Lung (tissue), 12 donors: ENCODE measurements around the gene DTD2. TPM values are rescaled to one million over a fixed set of nuclear protein-coding genes. Genes with fewer than 3 reads are reported as not detected.

Experiments
- ATAC-seq: fragments of 200-7000 bp; cut with Tn5 transposase; one replicate; pipeline ENCODE4 v1.9.1; 2020; ENCODE audit warnings: moderate number of reproducible peaks; ENCODE audit not compliant: insufficient read depth, low FRiP score
- DNase-seq, 3 donors: peaks; one replicate each; pipeline ENCODE4 v3.0.0-alpha.2; 2013 to 2017
- H3K27ac ChIP-seq, 2 donors: one replicate each; pipeline ENCODE4 v1.5.1; 2013; ENCODE audit warnings: mild to moderate bottlenecking in 2 of 2, moderate library complexity in 2 of 2, control low read depth in 1 of 2, inconsistent platforms in 1 of 2, low read depth in 1 of 2, low read length in 1 of 2
- H3K27me3 ChIP-seq, 3 donors: one replicate each; pipeline ENCODE4 v1.5.1; 2013; ENCODE audit warnings: low read length in 2 of 3; ENCODE audit not compliant: control insufficient read depth in 3 of 3, insufficient read depth in 3 of 3
- H3K36me3 ChIP-seq, 4 donors: one replicate each; pipeline ENCODE4 v1.5.1; 2013; ENCODE audit warnings: low read length in 4 of 4, mild to moderate bottlenecking in 1 of 4, moderate library complexity in 1 of 4; ENCODE audit not compliant: control insufficient read depth in 4 of 4, insufficient read depth in 4 of 4
- H3K4me1 ChIP-seq, 5 donors: one replicate each; pipeline ENCODE4 v1.5.1; 2013; ENCODE audit warnings: low read length in 5 of 5, mild to moderate bottlenecking in 2 of 5, moderate library complexity in 1 of 5; ENCODE audit not compliant: control insufficient read depth in 5 of 5, insufficient read depth in 5 of 5
- H3K4me3 ChIP-seq: one replicate; pipeline ENCODE4 v1.5.1; 2013; ENCODE audit warnings: mild to moderate bottlenecking, control low read depth, moderate library complexity
- H3K9ac ChIP-seq, 2 donors: one replicate each; pipeline ENCODE4 v1.5.1; 2013; ENCODE audit warnings: low read length in 2 of 2, control low read depth in 1 of 2; ENCODE audit not compliant: insufficient read depth in 1 of 2
- H3K9me3 ChIP-seq, 4 donors: one replicate each; pipeline ENCODE4 v1.5.1; 2013; ENCODE audit warnings: low read length in 3 of 4, mild to moderate bottlenecking in 1 of 4, moderate library complexity in 1 of 4; ENCODE audit not compliant: control insufficient read depth in 4 of 4, insufficient read depth in 3 of 4
- WGBS, 2 donors: extraction: QIAGEN DNeasy Blood & Tissue Kit; methylation state at CpG; one replicate each; pipeline ENCODE4 v1.1.7; 2013; 5-methylcytosine and 5-hydroxymethylcytosine counted together
- polyA plus RNA-seq, 2 donors: library from polyadenylated mRNA; stranded (reverse); fragments of 200-250 nt; gene quantifications; one replicate each; pipeline ENCODE4 v1.2.1, GENCODE V29; 2013
- total RNA-seq, 2 donors: library from RNA; depleted of rRNA in 1 of 2; stranded (reverse); fragments of >200 nt in 1 of 2; gene quantifications; one replicate each; pipeline ENCODE4 v1.2.1, GENCODE V29; 2014 to 2021
- TF ChIP-seq, protein P1 (sequence below): IDR thresholded peaks from 2 replicates; pipeline ENCODE4 v1.5.1; 2012; ENCODE audit warnings: mild to moderate bottlenecking; ENCODE audit errors: control extremely low read depth, extremely low read depth
- donor health status: control.
- donor health status: control.
- donor health status: Bipolar disorder and iron deficiency.
- donor health status: healthy.
- donor health status: DM: yes; HTN: yes; CAD: no.

DTD2 gene
- total and polyA plus RNA-seq, 4 donors: 10.4 to 33.3 (median 17.3) TPM

DNA sequence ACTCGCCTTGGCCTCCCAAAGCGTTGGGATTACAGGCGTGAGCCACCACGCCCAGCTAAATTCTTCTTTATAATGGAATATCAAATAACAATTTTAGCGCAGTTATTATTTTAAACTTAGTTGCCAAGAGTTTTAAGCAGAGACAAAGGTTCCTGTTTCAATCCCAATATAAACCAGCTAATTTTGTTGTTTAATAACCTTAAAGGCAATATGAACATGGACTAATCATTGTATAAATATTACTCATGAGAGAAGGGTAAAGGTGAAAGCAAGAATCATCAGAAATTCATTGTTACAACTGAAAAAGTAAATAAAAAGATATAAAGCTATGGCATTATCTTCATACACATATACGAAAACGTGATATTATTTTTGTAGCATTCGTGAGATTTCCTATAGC, 8.2 kb downstream of the DTD2 start:
- ATAC-seq (no peak), DNase-seq (no peak)
- H3K9me3 ChIP-seq: no peaks in the 10 kb centered on the region
- peaks cover 3 to 24% (median 10%) of the 10 kb centered on the region in 4 donors for H3K36me3 ChIP-seq
- H3K4me1 ChIP-seq: peaks cover 0 to 6% (median 0%) of the 10 kb centered on the region in 5 donors
- TF ChIP-seq, protein P1, sequence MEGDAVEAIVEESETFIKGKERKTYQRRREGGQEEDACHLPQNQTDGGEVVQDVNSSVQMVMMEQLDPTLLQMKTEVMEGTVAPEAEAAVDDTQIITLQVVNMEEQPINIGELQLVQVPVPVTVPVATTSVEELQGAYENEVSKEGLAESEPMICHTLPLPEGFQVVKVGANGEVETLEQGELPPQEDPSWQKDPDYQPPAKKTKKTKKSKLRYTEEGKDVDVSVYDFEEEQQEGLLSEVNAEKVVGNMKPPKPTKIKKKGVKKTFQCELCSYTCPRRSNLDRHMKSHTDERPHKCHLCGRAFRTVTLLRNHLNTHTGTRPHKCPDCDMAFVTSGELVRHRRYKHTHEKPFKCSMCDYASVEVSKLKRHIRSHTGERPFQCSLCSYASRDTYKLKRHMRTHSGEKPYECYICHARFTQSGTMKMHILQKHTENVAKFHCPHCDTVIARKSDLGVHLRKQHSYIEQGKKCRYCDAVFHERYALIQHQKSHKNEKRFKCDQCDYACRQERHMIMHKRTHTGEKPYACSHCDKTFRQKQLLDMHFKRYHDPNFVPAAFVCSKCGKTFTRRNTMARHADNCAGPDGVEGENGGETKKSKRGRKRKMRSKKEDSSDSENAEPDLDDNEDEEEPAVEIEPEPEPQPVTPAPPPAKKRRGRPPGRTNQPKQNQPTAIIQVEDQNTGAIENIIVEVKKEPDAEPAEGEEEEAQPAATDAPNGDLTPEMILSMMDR: no peak
- H3K27me3 ChIP-seq: no peaks in the 10 kb centered on the region
- no peak overlapping the region for H3K9ac ChIP-seq
- WGBS, 2 donors: 74 to 77% methylated on average over 8 of the region's 8 CpGs
- no peak overlapping the region for H3K4me3 ChIP-seq
- no peak overlapping the region for H3K27ac ChIP-seq

DNA sequence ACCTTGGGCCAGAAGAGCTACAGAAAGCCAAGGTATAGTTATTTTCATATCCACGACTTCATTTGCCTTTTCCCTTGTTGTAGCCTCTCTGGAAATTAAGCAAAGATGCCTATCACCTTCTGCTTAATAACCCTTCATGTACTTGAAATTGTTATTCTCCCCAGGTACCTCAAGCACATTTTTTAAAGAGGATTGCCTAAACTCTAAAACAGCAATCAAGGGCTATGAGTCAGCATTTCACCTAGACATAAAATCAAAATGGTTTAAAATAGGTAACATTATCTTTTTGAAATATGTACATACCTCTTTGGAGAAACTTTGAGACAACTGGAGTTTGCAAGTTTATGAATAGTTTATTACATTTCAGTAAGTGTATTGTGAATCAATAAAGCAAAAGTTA, 11.6 kb downstream of the DTD2 start:
- TF ChIP-seq, protein P1: no peak
- Histone ChIP-seq H3K36me3 (peaks cover 0 to 10% (median 5%) of the 10 kb centered on the region in 4 donors), H3K4me1 (peaks cover 0 to 5% (median 1%) of the 10 kb centered on the region in 5 donors), H3K9me3 (no peaks in the 10 kb centered on the region), H3K27ac (no peak overlapping the region), H3K27me3 (no peaks in the 10 kb centered on the region), H3K4me3 (no peak overlapping the region), H3K9ac (no peak overlapping the region)
- ATAC-seq: no peak
- peak in 1 of 3 donors; percentile 8 for DNase-seq
- WGBS, 2 donors: 67 to 78% methylated on average over 1 of the region's 1 CpG

DNA sequence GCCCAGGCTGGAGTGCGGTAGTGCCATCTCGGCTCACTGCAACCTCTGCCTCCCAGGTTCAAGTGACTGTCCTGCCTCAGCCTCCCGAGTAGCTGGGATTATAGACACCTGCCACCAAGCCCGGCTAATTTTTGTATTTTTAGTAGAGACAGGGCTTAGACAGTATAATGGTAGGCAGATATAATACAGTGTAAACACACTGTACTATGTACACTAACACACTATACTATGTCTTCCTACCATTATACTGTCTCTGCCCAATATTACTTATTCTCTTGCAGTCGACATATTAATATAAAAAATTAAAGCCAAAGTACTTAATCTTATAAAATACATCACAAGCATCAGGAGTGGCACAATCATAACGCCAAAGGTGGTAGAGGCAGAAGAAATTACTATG, 15.0 kb downstream of the DTD2 start:
- H3K4me1 ChIP-seq: peaks cover 0 to 5% (median 1%) of the 10 kb centered on the region in 5 donors
- no peaks in the 10 kb centered on the region for H3K9me3 ChIP-seq
- H3K27ac ChIP-seq: no peak overlapping the region
- TF ChIP-seq, protein P1: no peak
- DNase-seq: no peak
- WGBS, 2 donors: 87 to 95% methylated on average over 6 of the region's 6 CpGs
- ATAC-seq: no peak
- H3K9ac ChIP-seq: no peak overlapping the region
- H3K27me3 ChIP-seq: no peaks in the 10 kb centered on the region
- no peak overlapping the region for H3K4me3 ChIP-seq
- H3K36me3 ChIP-seq: peaks cover 1 to 7% (median 3%) of the 10 kb centered on the region in 4 donors
